Chondrocyte (in vitro differentiated cells): Measurements from ENCODE around the gene PARD3B. TPM values are rescaled to one million over a fixed set of nuclear protein-coding genes. Genes with fewer than 3 reads are reported as not detected.

Experiments
- DNase-seq: peaks from one replicate; pipeline ENCODE4 v3.0.0; 2021; ENCODE audit warnings: mixed read lengths, low spot score
- H3K27ac Mint-ChIP-seq: one replicate; pipeline ENCODE4 v1.8.0; 2021; ENCODE audit warnings: mild to moderate bottlenecking, moderate library complexity, mixed read lengths; ENCODE audit not compliant: unreplicated experiment
- H3K27me3 Mint-ChIP-seq: 2 replicates; pipeline ENCODE4 v1.8.0; 2021; ENCODE audit warnings: low read depth, mixed read lengths
- H3K36me3 Mint-ChIP-seq: 2 replicates; pipeline ENCODE4 v1.8.0; 2021; ENCODE audit warnings: low read depth, mixed read lengths
- H3K4me1 Mint-ChIP-seq: 2 replicates; pipeline ENCODE4 v1.8.0; 2021; ENCODE audit warnings: low read depth, mild to moderate bottlenecking, mixed read lengths
- H3K4me3 Mint-ChIP-seq: one replicate; pipeline ENCODE4 v1.8.0; 2021; ENCODE audit warnings: mild to moderate bottlenecking, moderate library complexity, mixed read lengths; ENCODE audit not compliant: unreplicated experiment
- H3K9me3 Mint-ChIP-seq: 2 replicates; pipeline ENCODE4 v1.8.0; 2021; ENCODE audit warnings: low read depth, mixed read lengths
- CTCF ChIP-seq: fragments of 200-600 bp; sonication (generic); IDR thresholded peaks from 2 replicates; pipeline ENCODE4 v1.5.0; 2021; ENCODE audit warnings: antibody characterized with exemption, mild to moderate bottlenecking, moderate library complexity
- total RNA-seq: library from RNA; stranded (reverse); gene quantifications from 3 replicates; pipeline ENCODE4 v1.2.1, GENCODE V29; 2021

The PARD3B gene
- total RNA-seq, 1 donor from 2014 or later, result 24.9 TPM

GRCh38 chr2:204575463-204575862, 30.2 kb downstream of the PARD3B start:
- Mint-ChIP-seq H3K36me3 (peaks cover 1% of the 10 kb centered on the region), H3K4me1 (peaks cover 10% of the 10 kb centered on the region), H3K9me3 (peaks cover 2% of the 10 kb centered on the region), H3K27ac (no peak overlapping the region), H3K27me3 (no peaks in the 10 kb centered on the region), H3K4me3 (no peak overlapping the region)
- no peak for TF ChIP-seq CTCF
- DNase-seq, result no peak

GRCh38 chr2:204576362-204576979, 31.2 kb downstream of the PARD3B start:
- Mint-ChIP-seq H3K27me3 (no peaks in the 10 kb centered on the region), H3K27ac (no peak overlapping the region), H3K4me1 (peaks cover 10% of the 10 kb centered on the region), H3K9me3 (peaks cover 2% of the 10 kb centered on the region), H3K36me3 (peaks cover 1% of the 10 kb centered on the region), H3K4me3 (no peak overlapping the region)
- no peak for DNase-seq
- TF ChIP-seq CTCF, result no peak

- H3K4me1 Mint-ChIP-seq, result peaks cover 8% of the 10 kb centered on the region
- peaks cover 2% of the 10 kb centered on the region for H3K9me3 Mint-ChIP-seq
- H3K27me3 Mint-ChIP-seq, result no peaks in the 10 kb centered on the region
- DNase-seq, result no peak
- TF ChIP-seq CTCF, result no peak
- peaks cover 5% of the 10 kb centered on the region for H3K36me3 Mint-ChIP-seq
- no peak overlapping the region for H3K27ac Mint-ChIP-seq
- H3K4me3 Mint-ChIP-seq, result no peak overlapping the region
Observed at GRCh38 chr2:204578928-204579598, 33.8 kb downstream of the PARD3B start.

- H3K9me3 Mint-ChIP-seq, result peaks cover 5% of the 10 kb centered on the region
- H3K36me3 Mint-ChIP-seq, result peaks cover 5% of the 10 kb centered on the region
- TF ChIP-seq CTCF, result no peak
Observed at GRCh38 chr2:204581946-204582345, 36.7 kb downstream of the PARD3B start.

GRCh38 chr2:204583773-204584172, 38.5 kb downstream of the PARD3B start:
- Mint-ChIP-seq H3K36me3 (peaks cover 4% of the 10 kb centered on the region), H3K4me1 (peaks cover 20% of the 10 kb centered on the region), H3K9me3 (peaks cover 3% of the 10 kb centered on the region), H3K4me3 (no peak overlapping the region), H3K27ac (no peak overlapping the region), H3K27me3 (no peaks in the 10 kb centered on the region)
- TF ChIP-seq CTCF, result no peak
- no peak for DNase-seq

More at GRCh38 chr2:204581946-204582345, 36.7 kb downstream of the PARD3B start:
- no peak overlapping the region for H3K27ac Mint-ChIP-seq
- H3K4me1 Mint-ChIP-seq, result peaks cover 15% of the 10 kb centered on the region
- no peak for DNase-seq
- no peak overlapping the region for H3K4me3 Mint-ChIP-seq
- no peaks in the 10 kb centered on the region for H3K27me3 Mint-ChIP-seq
